ELR (cell line): Measurements from ENCODE around the gene LIMS4.
"Not testable (repeated sequence)": the region's sequence is repeated elsewhere in the genome, so short reads cannot be mapped to it uniquely, and the experiment has no call there.

Experiments
- DNase-seq: peaks from one replicate; pipeline ENCODE4 v3.0.0-alpha.2; 2015; ENCODE audit warnings: low read depth

The LIMS4 gene

GRCh38 chr2:110472171-110473058 is at the start of gene LIMS4:
LIMS4 (minus strand) TSS chr2:110472816; CDS start chr2:110472778, 38 bp downstream.
- DNase-seq: not testable (repeated sequence)

- DNase-seq: not testable (repeated sequence)
Measured at GRCh38 chr2:110499755-110500377, 27.2 kb upstream of the LIMS4 start.

- not testable (repeated sequence) for DNase-seq
Measured at GRCh38 chr2:110496027-110496426, 23.4 kb upstream of the LIMS4 start.

- not testable (repeated sequence) for DNase-seq
Measured at GRCh38 chr2:110494488-110494887, 21.9 kb upstream of the LIMS4 start.

GRCh38 chr2:110488991-110489390 is 16.4 kb upstream of the LIMS4 start:
- DNase-seq: not testable (repeated sequence)

GRCh38 chr2:110482697-110483096 is 10.1 kb upstream of the LIMS4 start:
- not testable (repeated sequence) for DNase-seq

- DNase-seq: not testable (repeated sequence)
Measured at GRCh38 chr2:110481200-110481599, 8.6 kb upstream of the LIMS4 start.

GRCh38 chr2:110480084-110480483 is 7.5 kb upstream of the LIMS4 start:
- DNase-seq: not testable (repeated sequence)

- DNase-seq: not testable (repeated sequence)
Measured at GRCh38 chr2:110477370-110477769, 4.8 kb upstream of the LIMS4 start.

GRCh38 chr2:110476952-110477351 is 4.3 kb upstream of the LIMS4 start:
- not testable (repeated sequence) for DNase-seq

- DNase-seq: not testable (repeated sequence)
Measured at GRCh38 chr2:110475627-110476359, 3.2 kb upstream of the LIMS4 start.

- not testable (repeated sequence) for DNase-seq
Measured at GRCh38 chr2:110474898-110475297, 2.3 kb upstream of the LIMS4 start.

- DNase-seq: not testable (repeated sequence)
Measured at GRCh38 chr2:110473059-110473358, 393 bp upstream of the LIMS4 start.

GRCh38 chr2:110468921-110469320 is 3.7 kb downstream of the LIMS4 start:
- DNase-seq: not testable (repeated sequence)

- DNase-seq: not testable (repeated sequence)
Measured at GRCh38 chr2:110465312-110465711, 7.3 kb downstream of the LIMS4 start.

- DNase-seq: not testable (repeated sequence)
Measured at GRCh38 chr2:110462458-110462857, 10.2 kb downstream of the LIMS4 start.

GRCh38 chr2:110460318-110460717 is 12.3 kb downstream of the LIMS4 start:
- not testable (repeated sequence) for DNase-seq

GRCh38 chr2:110457214-110457590 is 15.4 kb downstream of the LIMS4 start:
- DNase-seq: not testable (repeated sequence)

GRCh38 chr2:110456291-110457213 is 16.1 kb downstream of the LIMS4 start:
- DNase-seq: not testable (repeated sequence)

- DNase-seq: not testable (repeated sequence)
Measured at GRCh38 chr2:110455080-110455670, 17.4 kb downstream of the LIMS4 start.

GRCh38 chr2:110450951-110451350 is 21.7 kb downstream of the LIMS4 start:
- DNase-seq: not testable (repeated sequence)
